HCT116 (cell line): ENCODE measurements around the gene HAO2. TPM values are rescaled to one million over a fixed set of nuclear protein-coding genes. Genes with fewer than 3 reads are reported as not detected.
"Not testable (repeated sequence)": the region's sequence is repeated elsewhere in the genome, so short reads cannot be mapped to it uniquely, and the experiment has no call there.

Experiments
- ATAC-seq: fragments of 200-7000 bp; cut with Tn5 transposase; 2 replicates; pipeline ENCODE4 v1.9.1; 2020; ENCODE audit warnings: mild to moderate bottlenecking, moderate library complexity
- BruUV-seq: library from RNA; stranded (reverse); fragments of 400-500 nt; replicated peaks from 2 replicates; lab custom pipeline; 2021; lab: Mats Ljungman, UMichigan
- CTCF ChIA-PET: fragments of 300-600 bp; sonication (Branson Sonifier 250); formaldehyde crosslinking; loops from one replicate; lab custom pipeline; 2021; ENCODE audit warnings: antibody characterized with exemption; lab: Charles Lee
- POLR2A ChIA-PET: fragments of 300-600, 350-600 bp; sonication (Branson Sonifier 250); formaldehyde crosslinking; loops from one replicate; lab custom pipeline; 2021; ENCODE audit warnings: antibody characterized with exemption; lab: Charles Lee
- RAD21 ChIA-PET, 2 experiments: fragments of 300-600 bp; sonication (Branson Sonifier 250); formaldehyde crosslinking; loops; one replicate each; lab custom pipeline; 2023; ENCODE audit warnings: low total read pairs in 2 of 2; ENCODE audit not compliant: uncharacterized antibody in 2 of 2, unreplicated experiment in 2 of 2, low non-redundant PET in 1 of 2; lab: Charles Lee
- DNase-seq: peaks from one replicate; pipeline ENCODE4 v3.0.0-alpha.2; 2010; ENCODE audit warnings: low read depth, low spot score
- H2AFZ ChIP-seq: fragments of 200-600 bp; shearing (Covaris generic), sonication (generic); 2 replicates; pipeline ENCODE4 v1.6.1; 2017; ENCODE audit warnings: low read depth, mixed run types, mixed read lengths, antibody characterized with exemption, low read length; ENCODE audit not compliant: poor library complexity, severe bottlenecking
- H3K27ac ChIP-seq: 2 replicates; pipeline ENCODE4 v1.5.1; 2012; ENCODE audit warnings: low read depth, low read length
- H3K27me3 ChIP-seq: fragments of 200-600 bp; sonication (generic); 2 replicates; pipeline ENCODE4 v1.6.1; 2016; ENCODE audit warnings: mixed run types, low read length, mixed read lengths; ENCODE audit not compliant: insufficient read depth
- H3K36me3 ChIP-seq, 2 experiments: fragments of 200-500 bp in 1 of 2; fragments of 200-600 bp in 1 of 2; sonication (Bioruptor generic) in 1 of 2; sonication (generic) in 1 of 2; 2 replicates each; pipeline versions ENCODE4 v1.5.1 to v1.6.1; 2014 to 2016; ENCODE audit warnings: low read length in 2 of 2, inconsistent platforms in 1 of 2, mixed read lengths in 1 of 2, mixed run types in 1 of 2; ENCODE audit not compliant: insufficient read depth in 2 of 2, control insufficient read depth in 1 of 2
- H3K4me1 ChIP-seq, 2 experiments: fragments of 200-600 bp in 1 of 2; sonication (generic) in 1 of 2; 2 replicates each; pipeline versions ENCODE4 v1.5.1 to v1.6.1; 2012 to 2017; ENCODE audit warnings: low read length in 2 of 2, inconsistent platforms in 1 of 2, mild to moderate bottlenecking in 1 of 2, mixed read lengths in 1 of 2, mixed run types in 1 of 2, moderate library complexity in 1 of 2; ENCODE audit not compliant: insufficient read depth in 2 of 2, control insufficient read depth in 1 of 2
- H3K4me2 ChIP-seq: fragments of 200-600 bp; sonication (generic); 2 replicates; pipeline ENCODE4 v1.6.1; 2017; ENCODE audit warnings: mixed run types, low read length, mixed read lengths
- H3K4me3 ChIP-seq, 2 experiments: fragments of 200-600 bp in 1 of 2; sonication (generic) in 1 of 2; replicated peaks in 1 of 2; 2 replicates each; pipeline ENCODE4 v1.5.1; 2011 to 2016; ENCODE audit warnings: low read length in 2 of 2, control low read depth in 1 of 2, low read depth in 1 of 2, mild to moderate bottlenecking in 1 of 2, mixed read lengths in 1 of 2, mixed run types in 1 of 2
- H3K79me2 ChIP-seq: fragments of 200-600 bp; sonication (generic); 2 replicates; pipeline ENCODE4 v1.6.1; 2017; ENCODE audit warnings: mild to moderate bottlenecking, mixed run types, low read length, moderate library complexity, mixed read lengths; ENCODE audit not compliant: insufficient read depth
- H3K9ac ChIP-seq: fragments of 200-600 bp; sonication (generic); 2 replicates; pipeline ENCODE4 v1.6.1; 2016; ENCODE audit warnings: low read length, mixed read lengths
- H3K9me2 ChIP-seq: fragments of 200-600 bp; sonication (generic), shearing (Covaris generic); 2 replicates; pipeline ENCODE4 v1.6.1; 2017; ENCODE audit warnings: mixed run types, mild to moderate bottlenecking, moderate library complexity; ENCODE audit not compliant: insufficient read depth
- H3K9me3 ChIP-seq, 2 experiments: fragments of 200-500 bp in 1 of 2; fragments of 200-600 bp in 1 of 2; sonication (Bioruptor generic) in 1 of 2; sonication (generic) in 1 of 2; 2 replicates each; pipeline ENCODE4 v1.6.1; 2014 to 2017; ENCODE audit warnings: low read length in 2 of 2, mixed read lengths in 2 of 2, inconsistent platforms in 1 of 2, low read depth in 1 of 2, mild to moderate bottlenecking in 1 of 2, mixed run types in 1 of 2, moderate library complexity in 1 of 2; ENCODE audit not compliant: control insufficient read depth in 1 of 2, insufficient read depth in 1 of 2
- H4K20me1 ChIP-seq: fragments of 200-600 bp; sonication (generic), shearing (Covaris generic); 2 replicates; pipeline ENCODE4 v1.6.1; 2017; ENCODE audit warnings: mixed run types, mild to moderate bottlenecking, moderate library complexity; ENCODE audit not compliant: insufficient read depth
- CEBPB ChIP-seq: IDR thresholded peaks from 2 replicates; pipeline ENCODE4 v1.6.1; 2012; ENCODE audit warnings: low read depth
- EGR1 ChIP-seq: IDR thresholded peaks from 2 replicates; pipeline ENCODE4 v1.6.1; 2012; ENCODE audit warnings: low read depth
- ELF1 ChIP-seq: IDR thresholded peaks from 2 replicates; pipeline ENCODE4 v1.6.1; 2012; ENCODE audit warnings: low read depth, borderline replicate concordance
- JUND ChIP-seq: IDR thresholded peaks from 2 replicates; pipeline ENCODE4 v1.6.1; 2012
- POLR2A ChIP-seq: IDR thresholded peaks from 2 replicates; pipeline ENCODE4 v1.7.0; 2011; ENCODE audit warnings: borderline replicate concordance; ENCODE audit not compliant: insufficient read depth, insufficient read length; ENCODE audit errors: extremely low read depth
- POLR2AphosphoS5 ChIP-seq: IDR thresholded peaks from 2 replicates; pipeline ENCODE4 v1.6.1; 2011; ENCODE audit warnings: mild to moderate bottlenecking, low read depth, low read length, moderate library complexity
- RAD21 ChIP-seq: IDR thresholded peaks from 2 replicates; pipeline ENCODE4 v1.6.1; 2012; ENCODE audit warnings: low read depth, mild to moderate bottlenecking
- SIN3A ChIP-seq: IDR thresholded peaks from 2 replicates; pipeline ENCODE4 v1.6.1; 2012; ENCODE audit warnings: low read depth
- SRF ChIP-seq: IDR thresholded peaks from 2 replicates; pipeline ENCODE4 v1.6.1; 2012; ENCODE audit warnings: low read depth
- TCF7L2 ChIP-seq: IDR thresholded peaks from 2 replicates; pipeline ENCODE4 v1.7.0; 2011; ENCODE audit warnings: borderline replicate concordance, inconsistent platforms; ENCODE audit not compliant: insufficient read depth, insufficient read length; ENCODE audit errors: extremely low read depth
- YY1 ChIP-seq: IDR thresholded peaks from 2 replicates; pipeline ENCODE4 v1.6.1; 2011; ENCODE audit warnings: low read length, low read depth, moderate library complexity, mild to moderate bottlenecking; ENCODE audit not compliant: insufficient replicate concordance; ENCODE audit errors: extremely low read depth
- ZNF274 ChIP-seq: fragments of 200-500 bp; sonication (Bioruptor generic); IDR thresholded peaks from 2 replicates; pipeline ENCODE4 v1.6.1; 2014; ENCODE audit warnings: mild to moderate bottlenecking, low read depth, low read length, inconsistent platforms
- intact Hi-C: fragments of 100-400 bp; cut with micrococcal nuclease; formaldehyde crosslinking; loops from 2 replicates; pipeline ENCODE4 v1.10.0; 2022
- total RNA-seq: library from RNA; stranded (reverse); gene quantifications from one replicate; pipeline ENCODE4 v1.2.1, GENCODE V29; 2021; ENCODE audit not compliant: unreplicated experiment
- TF ChIP-seq, protein P1 (sequence below): IDR thresholded peaks from 2 replicates; pipeline ENCODE4 v1.6.1; 2012
- TF ChIP-seq, protein P2 (sequence below), 3 experiments: fragments of 200-600 bp in 1 of 3; sonication (generic) in 1 of 3; IDR thresholded peaks in 2 of 3; conservative IDR thresholded peaks in 1 of 3; 2 replicates each; pipeline ENCODE4 v1.5.1; 2012 to 2017; ENCODE audit warnings: low read depth in 2 of 3, low read length in 2 of 3, antibody characterized with exemption in 1 of 3, borderline replicate concordance in 1 of 3, control low read depth in 1 of 3, mild to moderate bottlenecking in 1 of 3, mixed read lengths in 1 of 3, mixed run types in 1 of 3, moderate library complexity in 1 of 3; ENCODE audit not compliant: insufficient read depth in 1 of 3

Gene HAO2
- total RNA-seq, 1 experiment from 2014 or later: not detected

DNA sequence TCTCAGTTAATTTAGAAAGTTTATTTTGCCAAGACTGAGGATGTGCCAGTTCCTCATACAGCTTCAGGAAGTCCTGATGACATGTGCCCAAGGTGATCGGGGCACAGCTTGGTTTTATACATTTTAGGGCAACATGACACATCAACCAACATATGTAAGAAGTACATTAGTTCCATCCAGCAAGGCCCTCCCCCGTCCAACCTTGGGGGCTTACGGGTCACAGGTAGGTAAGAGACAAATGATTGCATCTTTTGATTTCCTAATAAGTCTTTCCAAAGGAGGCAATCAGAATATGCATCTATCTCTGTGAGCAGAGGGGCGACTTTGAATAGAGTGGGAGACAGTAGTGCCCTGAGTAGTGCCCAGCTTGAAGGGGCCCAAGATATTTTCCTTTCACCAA lies 19.6 kb upstream of the HAO2 start:
- no peak overlapping the region for H3K9ac ChIP-seq
- H3K4me1 ChIP-seq: no peaks in the 10 kb centered on the region
- TF ChIP-seq RAD21: no peak
- TF ChIP-seq, protein P1, sequence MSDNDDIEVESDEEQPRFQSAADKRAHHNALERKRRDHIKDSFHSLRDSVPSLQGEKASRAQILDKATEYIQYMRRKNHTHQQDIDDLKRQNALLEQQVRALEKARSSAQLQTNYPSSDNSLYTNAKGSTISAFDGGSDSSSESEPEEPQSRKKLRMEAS: no peak
- no peak for TF ChIP-seq TCF7L2
- no peak for TF ChIP-seq JUND
- TF ChIP-seq EGR1: no peak
- TF ChIP-seq CEBPB: no peak
- no peak for TF ChIP-seq POLR2AphosphoS5
- TF ChIP-seq, protein P2, sequence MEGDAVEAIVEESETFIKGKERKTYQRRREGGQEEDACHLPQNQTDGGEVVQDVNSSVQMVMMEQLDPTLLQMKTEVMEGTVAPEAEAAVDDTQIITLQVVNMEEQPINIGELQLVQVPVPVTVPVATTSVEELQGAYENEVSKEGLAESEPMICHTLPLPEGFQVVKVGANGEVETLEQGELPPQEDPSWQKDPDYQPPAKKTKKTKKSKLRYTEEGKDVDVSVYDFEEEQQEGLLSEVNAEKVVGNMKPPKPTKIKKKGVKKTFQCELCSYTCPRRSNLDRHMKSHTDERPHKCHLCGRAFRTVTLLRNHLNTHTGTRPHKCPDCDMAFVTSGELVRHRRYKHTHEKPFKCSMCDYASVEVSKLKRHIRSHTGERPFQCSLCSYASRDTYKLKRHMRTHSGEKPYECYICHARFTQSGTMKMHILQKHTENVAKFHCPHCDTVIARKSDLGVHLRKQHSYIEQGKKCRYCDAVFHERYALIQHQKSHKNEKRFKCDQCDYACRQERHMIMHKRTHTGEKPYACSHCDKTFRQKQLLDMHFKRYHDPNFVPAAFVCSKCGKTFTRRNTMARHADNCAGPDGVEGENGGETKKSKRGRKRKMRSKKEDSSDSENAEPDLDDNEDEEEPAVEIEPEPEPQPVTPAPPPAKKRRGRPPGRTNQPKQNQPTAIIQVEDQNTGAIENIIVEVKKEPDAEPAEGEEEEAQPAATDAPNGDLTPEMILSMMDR (IDR thresholded peaks at IDR 0.05 in 2 of 3, conservative IDR thresholded peaks at IDR 0.05 in 1 of 3; ENCODE audit: borderline replicate concordance in 1 of 3, insufficient read depth in 1 of 3, low read depth in 2 of 3, low read length in 2 of 3): no peak
- TF ChIP-seq SRF: no peak
- TF ChIP-seq ZNF274: no peak
- TF ChIP-seq SIN3A: no peak
- no peak for TF ChIP-seq YY1
- TF ChIP-seq POLR2A: no peak
- TF ChIP-seq ELF1: no peak
- ATAC-seq: no peak
- ChIA-PET RAD21 (no interaction called here), CTCF (interaction anchor here (1.2 kb wide), 1 partner anchor 74 kb away, joined by 4 read pairs; no protein-coding TSS in a partner anchor), POLR2A (no interaction called here)
- no peak overlapping the region for H3K4me2 ChIP-seq
- no peak overlapping the region for H3K4me3 ChIP-seq
- no peaks in the 10 kb centered on the region for H3K36me3 ChIP-seq
- intact Hi-C loops: no loop called here
- no TSS peak for BruUV-seq
- H2AFZ ChIP-seq: no peak overlapping the region
- H3K27ac ChIP-seq: no peak overlapping the region
- no peak for DNase-seq
- H3K79me2 ChIP-seq: no peaks in the 10 kb centered on the region
- no peaks in the 10 kb centered on the region for H3K9me3 ChIP-seq
- H3K9me2 ChIP-seq: no peaks in the 10 kb centered on the region; the same call in 1 of the 2 replicates
- H3K27me3 ChIP-seq: no peaks in the 10 kb centered on the region
- H4K20me1 ChIP-seq: no peaks in the 10 kb centered on the region

DNA sequence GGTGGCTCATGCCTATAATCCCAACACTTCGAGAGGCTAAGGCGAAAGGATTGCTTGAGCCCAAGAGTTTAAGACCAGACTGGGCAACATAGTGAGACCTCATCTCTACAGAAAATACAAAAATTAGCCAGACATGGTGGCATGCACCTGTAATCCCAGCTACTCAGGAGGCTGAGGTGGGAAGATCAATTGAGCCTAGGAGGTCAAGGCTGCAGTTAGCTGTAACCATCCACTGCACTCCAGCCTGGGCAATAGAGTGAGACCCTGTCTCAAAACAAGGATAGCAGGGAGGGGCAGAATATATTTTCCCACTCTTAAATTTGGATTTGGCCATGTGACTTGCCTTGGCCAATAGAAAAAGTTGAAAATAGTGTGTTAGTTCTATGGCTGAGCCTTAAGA lies 17.7 kb upstream of the HAO2 start:
- CTCF ChIA-PET: interaction anchor here (1.2 kb wide), 1 partner anchor 17 kb away, joined by 3 read pairs; no protein-coding TSS in a partner anchor
- H3K4me1 ChIP-seq, intact Hi-C loops, H4K20me1 ChIP-seq, BruUV-seq, H3K4me2 ChIP-seq, POLR2A ChIA-PET, H3K9me2 ChIP-seq, H2AFZ ChIP-seq, H3K4me3 ChIP-seq, H3K79me2 ChIP-seq, H3K27me3 ChIP-seq, ATAC-seq, DNase-seq, RAD21 ChIA-PET, H3K9me3 ChIP-seq, H3K9ac ChIP-seq, H3K36me3 ChIP-seq, H3K27ac ChIP-seq: not testable (repeated sequence)
